HepG2 (cell line): ENCODE data around the gene PPM1H. TPM values are rescaled to one million over a fixed set of nuclear protein-coding genes. Genes with fewer than 3 reads are reported as not detected.

Experiments used
- SP5 ChIP-seq: IDR thresholded peaks from 2 replicates; pipeline ENCODE4 v1.6.1; 2016; ENCODE audit warnings: low read depth, borderline replicate concordance
- ZEB1 ChIP-seq: IDR thresholded peaks from 2 replicates; pipeline ENCODE4 v1.6.1; 2012; ENCODE audit warnings: mild to moderate bottlenecking, low read depth, inconsistent platforms; ENCODE audit not compliant: insufficient replicate concordance
- ZNF24 ChIP-seq: fragments of 450-650 bp; IDR thresholded peaks from 2 replicates; pipeline ENCODE4 v1.6.1; 2017; ENCODE audit warnings: antibody characterized with exemption, mild to moderate bottlenecking
- ZNF263 ChIP-seq: sonication (generic); formaldehyde crosslinking; IDR thresholded peaks from 2 replicates; pipeline ENCODE4 v1.4.0; 2020; ENCODE audit warnings: missing genetic modification reagents
- ZNF646 ChIP-seq: sonication (generic); formaldehyde crosslinking; IDR thresholded peaks from 2 replicates; pipeline ENCODE4 v1.9.0; 2021; ENCODE audit warnings: mild to moderate bottlenecking, missing genetic modification reagents
- ZNF720 ChIP-seq: sonication (generic); formaldehyde crosslinking; IDR thresholded peaks from 2 replicates; pipeline ENCODE4 v1.4.0; 2020; ENCODE audit warnings: missing genetic modification reagents
- ZSCAN31 ChIP-seq: sonication (generic); formaldehyde crosslinking; IDR thresholded peaks from 2 replicates; pipeline ENCODE4 v1.5.0; 2020; ENCODE audit warnings: low read depth, mild to moderate bottlenecking, missing genetic modification reagents
- polyA plus RNA-seq, 8 experiments: library from polyadenylated mRNA; depleted of rRNA in 3 of 8; stranded (reverse) in 7 of 8; unstranded in 1 of 8; fragments of >200 nt; fragmentation: Illumina TruSeq in 4 of 8; extraction: Trizol in 4 of 8; gene quantifications; 2 replicates each; pipeline versions ENCODE4 v1.2.1 to v1.2.3, GENCODE V29; 2011 to 2016; ENCODE audit warnings: low read depth in 4 of 8, missing spikeins in 1 of 8, mixed read lengths in 1 of 8; ENCODE audit not compliant: insufficient read depth in 1 of 8
- total RNA-seq, 5 experiments: library from RNA; depleted of rRNA; stranded (reverse); fragments of >200 nt; fragmentation: Illumina TruSeq; extraction: Trizol; gene quantifications; 2 replicates each; pipeline ENCODE4 v1.2.3, GENCODE V29; 2016; ENCODE audit warnings: low read depth in 1 of 5
- TF ChIP-seq, protein P1 (sequence below): sonication (generic); formaldehyde crosslinking; IDR thresholded peaks from 2 replicates; pipeline ENCODE4 v1.8.0; 2022; ENCODE audit warnings: mild to moderate bottlenecking, missing genetic modification reagents, borderline replicate concordance

The PPM1H gene
- total and polyA plus RNA-seq, 2 of the 13 experiments (the other 11 are each of a cell fraction or from before 2014, with no cell fraction given), result 29.1 to 38.1 TPM

GRCh38 chr12:62878211-62878610 lies 56.7 kb downstream of the PPM1H start (continued):
- TF ChIP-seq ZNF646 (CRISPR knock-in tag), result no peak
- TF ChIP-seq ZNF720 (CRISPR knock-in tag), result no peak
- TF ChIP-seq ZSCAN31 (CRISPR knock-in tag), result no peak
- no peak for TF ChIP-seq ZNF24
- no peak for TF ChIP-seq SP5 (CRISPR knock-in tag)
- no peak for TF ChIP-seq ZNF263
- TF ChIP-seq ZEB1, result no peak
- TF ChIP-seq, protein P1, sequence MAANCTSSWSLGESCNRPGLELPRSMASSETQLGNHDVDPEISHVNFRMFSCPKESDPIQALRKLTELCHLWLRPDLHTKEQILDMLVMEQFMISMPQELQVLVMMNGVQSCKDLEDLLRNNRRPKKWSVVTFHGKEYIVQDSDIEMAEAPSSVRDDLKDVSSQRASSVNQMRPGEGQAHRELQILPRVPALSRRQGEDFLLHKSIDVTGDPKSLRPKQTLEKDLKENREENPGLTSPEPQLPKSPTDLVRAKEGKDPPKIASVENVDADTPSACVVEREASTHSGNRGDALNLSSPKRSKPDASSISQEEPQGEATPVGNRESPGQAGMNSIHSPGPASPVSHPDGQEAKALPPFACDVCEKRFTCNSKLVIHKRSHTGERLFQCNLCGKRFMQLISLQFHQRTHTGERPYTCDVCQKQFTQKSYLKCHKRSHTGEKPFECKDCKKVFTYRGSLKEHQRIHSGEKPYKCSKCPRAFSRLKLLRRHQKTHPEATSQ, result no peak
